ENCODE data around the gene BARHL2. TPM values are rescaled to one million over a fixed set of nuclear protein-coding genes. Genes with fewer than 3 reads are reported as not detected.

BARHL2 gene
- total and polyA plus RNA-seq, 2 experiments from 2014 or later: not detected

DNA sequence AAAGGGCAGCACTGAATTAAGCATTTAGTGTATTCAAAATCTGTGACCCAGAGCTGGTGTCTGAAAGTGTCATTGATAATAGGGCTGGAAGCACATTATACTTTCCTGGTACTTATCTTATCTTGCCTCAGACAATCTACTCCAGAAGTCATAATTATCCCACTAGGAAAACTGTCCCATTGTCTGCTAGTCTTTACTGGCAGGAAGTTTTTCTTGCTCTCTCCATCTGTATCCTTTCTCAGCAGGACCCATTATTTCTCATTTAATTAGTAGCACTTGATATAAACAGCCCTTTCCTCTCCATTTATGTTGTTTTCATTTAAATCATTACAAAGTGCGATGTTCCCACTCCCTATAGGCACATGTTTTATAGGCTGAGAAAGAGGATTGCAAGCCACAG lies 36.5 kb upstream of the BARHL2 start:
- H3K9me3 ChIP-seq (ENCODE audit: low read depth): no peaks in the 10 kb centered on the region
- no peak for DNase-seq (ENCODE audit: low read depth in 1 of 2, low spot score in 1 of 2)
- H3K27ac ChIP-seq: no peak overlapping the region
- H3K4me1 ChIP-seq (ENCODE audit: low read depth): no peaks in the 10 kb centered on the region
- H3K4me3 ChIP-seq: no peak overlapping the region
- TF ChIP-seq, protein P1, sequence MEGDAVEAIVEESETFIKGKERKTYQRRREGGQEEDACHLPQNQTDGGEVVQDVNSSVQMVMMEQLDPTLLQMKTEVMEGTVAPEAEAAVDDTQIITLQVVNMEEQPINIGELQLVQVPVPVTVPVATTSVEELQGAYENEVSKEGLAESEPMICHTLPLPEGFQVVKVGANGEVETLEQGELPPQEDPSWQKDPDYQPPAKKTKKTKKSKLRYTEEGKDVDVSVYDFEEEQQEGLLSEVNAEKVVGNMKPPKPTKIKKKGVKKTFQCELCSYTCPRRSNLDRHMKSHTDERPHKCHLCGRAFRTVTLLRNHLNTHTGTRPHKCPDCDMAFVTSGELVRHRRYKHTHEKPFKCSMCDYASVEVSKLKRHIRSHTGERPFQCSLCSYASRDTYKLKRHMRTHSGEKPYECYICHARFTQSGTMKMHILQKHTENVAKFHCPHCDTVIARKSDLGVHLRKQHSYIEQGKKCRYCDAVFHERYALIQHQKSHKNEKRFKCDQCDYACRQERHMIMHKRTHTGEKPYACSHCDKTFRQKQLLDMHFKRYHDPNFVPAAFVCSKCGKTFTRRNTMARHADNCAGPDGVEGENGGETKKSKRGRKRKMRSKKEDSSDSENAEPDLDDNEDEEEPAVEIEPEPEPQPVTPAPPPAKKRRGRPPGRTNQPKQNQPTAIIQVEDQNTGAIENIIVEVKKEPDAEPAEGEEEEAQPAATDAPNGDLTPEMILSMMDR (IDR thresholded peaks at IDR 0.05; ENCODE audit: low read depth, low read length): no peak
- H3K27me3 ChIP-seq: no peaks in the 10 kb centered on the region
- no peaks in the 10 kb centered on the region for H3K36me3 ChIP-seq

GRCh38 chr1:90748668-90749067 lies 31.6 kb upstream of the BARHL2 start:
- no peak for DNase-seq (ENCODE audit: low read depth in 1 of 2, low spot score in 1 of 2)
- Histone ChIP-seq H3K4me3 (no peak overlapping the region), H3K27ac (no peak overlapping the region), H3K27me3 (no peaks in the 10 kb centered on the region), H3K36me3 (no peaks in the 10 kb centered on the region), H3K4me1 (ENCODE audit: low read depth) (no peaks in the 10 kb centered on the region), H3K9me3 (ENCODE audit: low read depth) (no peaks in the 10 kb centered on the region)
- TF ChIP-seq, protein P1 (IDR thresholded peaks at IDR 0.05; ENCODE audit: low read depth, low read length): no peak

DNA sequence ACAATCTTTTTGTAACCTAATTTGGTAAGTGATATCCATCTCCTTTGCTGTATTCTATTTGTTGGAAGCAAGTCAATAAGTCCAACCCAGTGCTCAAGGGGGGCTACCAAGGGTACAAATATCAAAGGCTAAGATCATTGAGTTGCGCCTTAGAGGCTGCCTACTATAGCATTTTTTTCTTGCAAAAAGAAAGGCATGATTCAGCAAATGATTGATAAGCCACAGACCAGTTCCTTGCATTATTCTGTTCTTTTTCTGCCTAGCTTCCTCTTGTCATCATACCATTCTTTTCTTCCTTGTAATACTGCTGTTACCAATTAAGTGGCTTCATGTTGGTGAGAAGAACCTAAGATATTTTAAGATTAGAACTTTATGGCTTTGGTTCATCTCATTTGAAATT lies 29.8 kb upstream of the BARHL2 start:
- Histone ChIP-seq H3K4me3 (no peak overlapping the region), H3K9me3 (ENCODE audit: low read depth) (no peaks in the 10 kb centered on the region), H3K27ac (no peak overlapping the region), H3K36me3 (no peaks in the 10 kb centered on the region), H3K4me1 (ENCODE audit: low read depth) (no peaks in the 10 kb centered on the region), H3K27me3 (no peaks in the 10 kb centered on the region)
- TF ChIP-seq, protein P1 (IDR thresholded peaks at IDR 0.05; ENCODE audit: low read depth, low read length): no peak
- DNase-seq (ENCODE audit: low read depth in 1 of 2, low spot score in 1 of 2): no peak

- TF ChIP-seq, protein P1 (IDR thresholded peaks at IDR 0.05; ENCODE audit: low read depth, low read length): no peak
- Histone ChIP-seq H3K36me3 (no peaks in the 10 kb centered on the region), H3K27me3 (peaks cover 3% of the 10 kb centered on the region), H3K9me3 (ENCODE audit: low read depth) (no peaks in the 10 kb centered on the region), H3K4me3 (no peak overlapping the region), H3K27ac (no peak overlapping the region), H3K4me1 (ENCODE audit: low read depth) (no peaks in the 10 kb centered on the region)
- no peak for DNase-seq (ENCODE audit: low read depth in 1 of 2, low spot score in 1 of 2)
Observed at GRCh38 chr1:90745972-90746371, 28.9 kb upstream of the BARHL2 start.

- H3K9me3 ChIP-seq (ENCODE audit: low read depth): no peaks in the 10 kb centered on the region
- peaks cover 96% of the 10 kb centered on the region for H3K27me3 ChIP-seq
- H3K4me3 ChIP-seq: no peak overlapping the region
- no peaks in the 10 kb centered on the region for H3K36me3 ChIP-seq
- DNase-seq (ENCODE audit: low read depth in 1 of 2, low spot score in 1 of 2): no peak
- H3K4me1 ChIP-seq (ENCODE audit: low read depth): peaks cover 5% of the 10 kb centered on the region
- no peak overlapping the region for H3K27ac ChIP-seq
- TF ChIP-seq, protein P1 (IDR thresholded peaks at IDR 0.05; ENCODE audit: low read depth, low read length): no peak
Observed at GRCh38 chr1:90732136-90732535, 15.0 kb upstream of the BARHL2 start.

Measured in cardiac muscle cell (in vitro differentiated cells and primary cell).